ENCODE results near the gene GPX4. TPM values are rescaled to one million over a fixed set of nuclear protein-coding genes. Genes with fewer than 3 reads are reported as not detected.

The GPX4 gene
- total and polyA plus RNA-seq, 2 of the 13 experiments (the other 11 are each of a cell fraction or from before 2014, with no cell fraction given), result 535 to 613 TPM

GRCh38 chr19:1098177-1099051 lies 5.4 kb upstream of the GPX4 start (continued):
- TF ChIP-seq ZBTB42 (CRISPR knock-in tag; IDR thresholded peaks at IDR 0.05), result no peak; the same call in 1 of the 2 replicates
- TF ChIP-seq ZNF687 (CRISPR knock-in tag; IDR thresholded peaks at IDR 0.05), result peak; percentile 95
- no peak for TF ChIP-seq AFF4 (CRISPR knock-in tag; IDR thresholded peaks at IDR 0.05)
- no peak for TF ChIP-seq ZNF512B (CRISPR knock-in tag; IDR thresholded peaks at IDR 0.05; ENCODE audit: borderline replicate concordance)
- TF ChIP-seq ZNF557 (CRISPR knock-in tag; IDR thresholded peaks at IDR 0.05), result no peak
- TF ChIP-seq RBM39 (IDR thresholded peaks at IDR 0.05; ENCODE audit: low read depth, low read length, poor library complexity, severe bottlenecking), result no peak
- TF ChIP-seq AGO1 (IDR thresholded peaks at IDR 0.05; ENCODE audit: low read depth, low read length, poor library complexity, severe bottlenecking), result no peak
- no peak for TF ChIP-seq ZNF138 (CRISPR knock-in tag; IDR thresholded peaks at IDR 0.05; ENCODE audit: low read depth)
- 0 out of 2 replicates have a peak, but pooled peaks have one; percentile 33 for TF ChIP-seq HES4 (CRISPR knock-in tag; IDR thresholded peaks at IDR 0.05; ENCODE audit: borderline replicate concordance)
- TF ChIP-seq ZC3H13 (CRISPR knock-in tag; IDR thresholded peaks at IDR 0.05), result no peak
- peak; percentile 79; the same call in 1 of the 2 replicates for TF ChIP-seq ARID4A (CRISPR knock-in tag; IDR thresholded peaks at IDR 0.05; ENCODE audit: borderline replicate concordance)
